ENCODE data around the gene SHISA9.

Gene SHISA9

GRCh38 chr16:13111747-13112146, 210.3 kb downstream of the SHISA9 start:
- H3K4me1 ChIP-seq (ENCODE audit: control insufficient read depth, insufficient read depth, low read length): no peaks in the 10 kb centered on the region
- no peaks in the 10 kb centered on the region for H3K27me3 ChIP-seq (ENCODE audit: control insufficient read depth, insufficient read depth, low read length)
- H3K36me3 ChIP-seq (ENCODE audit: control insufficient read depth, insufficient read depth, low read length): no peaks in the 10 kb centered on the region
- no peak overlapping the region for H3K9ac ChIP-seq (ENCODE audit: low read length)
- no peaks in the 10 kb centered on the region for H3K9me3 ChIP-seq (ENCODE audit: control insufficient read depth, low read length)
- H3K4me3 ChIP-seq (ENCODE audit: low read length): no peak overlapping the region

GRCh38 chr16:13113741-13114140, 212.3 kb downstream of the SHISA9 start:
- Histone ChIP-seq H3K9me3 (ENCODE audit: control insufficient read depth, low read length) (no peaks in the 10 kb centered on the region), H3K27me3 (ENCODE audit: control insufficient read depth, insufficient read depth, low read length) (no peaks in the 10 kb centered on the region), H3K9ac (ENCODE audit: low read length) (no peak overlapping the region), H3K4me3 (ENCODE audit: low read length) (no peak overlapping the region), H3K36me3 (ENCODE audit: control insufficient read depth, insufficient read depth, low read length) (no peaks in the 10 kb centered on the region), H3K4me1 (ENCODE audit: control insufficient read depth, insufficient read depth, low read length) (no peaks in the 10 kb centered on the region)

- H3K9me3 ChIP-seq (ENCODE audit: control insufficient read depth, low read length): no peaks in the 10 kb centered on the region
Observed at GRCh38 chr16:13118091-13118490, 216.7 kb downstream of the SHISA9 start.

GRCh38 chr16:13120091-13120490, 218.7 kb downstream of the SHISA9 start:
- no peaks in the 10 kb centered on the region for H3K27me3 ChIP-seq (ENCODE audit: control insufficient read depth, insufficient read depth, low read length)
- no peaks in the 10 kb centered on the region for H3K4me1 ChIP-seq (ENCODE audit: control insufficient read depth, insufficient read depth, low read length)
- no peak overlapping the region for H3K4me3 ChIP-seq (ENCODE audit: low read length)
- H3K9ac ChIP-seq (ENCODE audit: low read length): no peak overlapping the region
- H3K36me3 ChIP-seq (ENCODE audit: control insufficient read depth, insufficient read depth, low read length): no peaks in the 10 kb centered on the region
- H3K9me3 ChIP-seq (ENCODE audit: control insufficient read depth, low read length): no peaks in the 10 kb centered on the region

More at GRCh38 chr16:13118091-13118490, 216.7 kb downstream of the SHISA9 start:
- Histone ChIP-seq H3K9ac (ENCODE audit: low read length) (no peak overlapping the region), H3K27me3 (ENCODE audit: control insufficient read depth, insufficient read depth, low read length) (no peaks in the 10 kb centered on the region), H3K36me3 (ENCODE audit: control insufficient read depth, insufficient read depth, low read length) (no peaks in the 10 kb centered on the region), H3K4me1 (ENCODE audit: control insufficient read depth, insufficient read depth, low read length) (no peaks in the 10 kb centered on the region), H3K4me3 (ENCODE audit: low read length) (no peak overlapping the region)

GRCh38 chr16:13120557-13120956, 219.2 kb downstream of the SHISA9 start:
- H3K9me3 ChIP-seq (ENCODE audit: control insufficient read depth, low read length): no peaks in the 10 kb centered on the region
- H3K36me3 ChIP-seq (ENCODE audit: control insufficient read depth, insufficient read depth, low read length): no peaks in the 10 kb centered on the region
- no peak overlapping the region for H3K9ac ChIP-seq (ENCODE audit: low read length)
- H3K4me3 ChIP-seq (ENCODE audit: low read length): no peak overlapping the region
- no peaks in the 10 kb centered on the region for H3K4me1 ChIP-seq (ENCODE audit: control insufficient read depth, insufficient read depth, low read length)
- H3K27me3 ChIP-seq (ENCODE audit: control insufficient read depth, insufficient read depth, low read length): no peaks in the 10 kb centered on the region

GRCh38 chr16:13123991-13124390, 222.6 kb downstream of the SHISA9 start:
- Histone ChIP-seq H3K4me1 (ENCODE audit: control insufficient read depth, insufficient read depth, low read length) (no peaks in the 10 kb centered on the region), H3K36me3 (ENCODE audit: control insufficient read depth, insufficient read depth, low read length) (no peaks in the 10 kb centered on the region), H3K4me3 (ENCODE audit: low read length) (no peak overlapping the region), H3K9ac (ENCODE audit: low read length) (no peak overlapping the region), H3K27me3 (ENCODE audit: control insufficient read depth, insufficient read depth, low read length) (no peaks in the 10 kb centered on the region), H3K9me3 (ENCODE audit: control insufficient read depth, low read length) (no peaks in the 10 kb centered on the region)

GRCh38 chr16:13127144-13127543, 225.7 kb downstream of the SHISA9 start:
- no peaks in the 10 kb centered on the region for H3K9me3 ChIP-seq (ENCODE audit: control insufficient read depth, low read length)

GRCh38 chr16:13130586-13130985, 229.2 kb downstream of the SHISA9 start:
- no peaks in the 10 kb centered on the region for H3K36me3 ChIP-seq (ENCODE audit: control insufficient read depth, insufficient read depth, low read length)
- H3K27me3 ChIP-seq (ENCODE audit: control insufficient read depth, insufficient read depth, low read length): no peaks in the 10 kb centered on the region
- no peak overlapping the region for H3K4me3 ChIP-seq (ENCODE audit: low read length)
- H3K9ac ChIP-seq (ENCODE audit: low read length): no peak overlapping the region
- H3K9me3 ChIP-seq (ENCODE audit: control insufficient read depth, low read length): no peaks in the 10 kb centered on the region
- H3K4me1 ChIP-seq (ENCODE audit: control insufficient read depth, insufficient read depth, low read length): no peaks in the 10 kb centered on the region

More at GRCh38 chr16:13127144-13127543, 225.7 kb downstream of the SHISA9 start:
- Histone ChIP-seq H3K4me1 (ENCODE audit: control insufficient read depth, insufficient read depth, low read length) (no peaks in the 10 kb centered on the region), H3K9ac (ENCODE audit: low read length) (no peak overlapping the region), H3K36me3 (ENCODE audit: control insufficient read depth, insufficient read depth, low read length) (no peaks in the 10 kb centered on the region), H3K27me3 (ENCODE audit: control insufficient read depth, insufficient read depth, low read length) (no peaks in the 10 kb centered on the region), H3K4me3 (ENCODE audit: low read length) (no peak overlapping the region)

GRCh38 chr16:13134836-13135235, 233.4 kb downstream of the SHISA9 start:
- Histone ChIP-seq H3K9me3 (ENCODE audit: control insufficient read depth, low read length) (no peaks in the 10 kb centered on the region), H3K27me3 (ENCODE audit: control insufficient read depth, insufficient read depth, low read length) (no peaks in the 10 kb centered on the region), H3K36me3 (ENCODE audit: control insufficient read depth, insufficient read depth, low read length) (no peaks in the 10 kb centered on the region), H3K4me1 (ENCODE audit: control insufficient read depth, insufficient read depth, low read length) (no peaks in the 10 kb centered on the region), H3K9ac (ENCODE audit: low read length) (no peak overlapping the region), H3K4me3 (ENCODE audit: low read length) (no peak overlapping the region)

- H3K36me3 ChIP-seq (ENCODE audit: control insufficient read depth, insufficient read depth, low read length): no peaks in the 10 kb centered on the region
- no peaks in the 10 kb centered on the region for H3K27me3 ChIP-seq (ENCODE audit: control insufficient read depth, insufficient read depth, low read length)
Observed at GRCh38 chr16:13136901-13137300, 235.5 kb downstream of the SHISA9 start.

GRCh38 chr16:13138528-13138927, 237.1 kb downstream of the SHISA9 start:
- no peaks in the 10 kb centered on the region for H3K36me3 ChIP-seq (ENCODE audit: control insufficient read depth, insufficient read depth, low read length)
- no peak overlapping the region for H3K4me3 ChIP-seq (ENCODE audit: low read length)
- H3K9me3 ChIP-seq (ENCODE audit: control insufficient read depth, low read length): no peaks in the 10 kb centered on the region
- no peaks in the 10 kb centered on the region for H3K27me3 ChIP-seq (ENCODE audit: control insufficient read depth, insufficient read depth, low read length)
- no peaks in the 10 kb centered on the region for H3K4me1 ChIP-seq (ENCODE audit: control insufficient read depth, insufficient read depth, low read length)
- H3K9ac ChIP-seq (ENCODE audit: low read length): no peak overlapping the region

More at GRCh38 chr16:13136901-13137300, 235.5 kb downstream of the SHISA9 start:
- no peaks in the 10 kb centered on the region for H3K9me3 ChIP-seq (ENCODE audit: control insufficient read depth, low read length)
- no peak overlapping the region for H3K9ac ChIP-seq (ENCODE audit: low read length)
- H3K4me3 ChIP-seq (ENCODE audit: low read length): no peak overlapping the region
- H3K4me1 ChIP-seq (ENCODE audit: control insufficient read depth, insufficient read depth, low read length): no peaks in the 10 kb centered on the region

GRCh38 chr16:13139661-13140241, 238.4 kb downstream of the SHISA9 start:
- Histone ChIP-seq H3K4me1 (ENCODE audit: control insufficient read depth, insufficient read depth, low read length) (no peaks in the 10 kb centered on the region), H3K36me3 (ENCODE audit: control insufficient read depth, insufficient read depth, low read length) (no peaks in the 10 kb centered on the region), H3K27me3 (ENCODE audit: control insufficient read depth, insufficient read depth, low read length) (no peaks in the 10 kb centered on the region), H3K4me3 (ENCODE audit: low read length) (no peak overlapping the region), H3K9ac (ENCODE audit: low read length) (no peak overlapping the region), H3K9me3 (ENCODE audit: control insufficient read depth, low read length) (no peaks in the 10 kb centered on the region)

- Histone ChIP-seq H3K4me1 (ENCODE audit: control insufficient read depth, insufficient read depth, low read length) (no peaks in the 10 kb centered on the region), H3K4me3 (ENCODE audit: low read length) (no peak overlapping the region), H3K27me3 (ENCODE audit: control insufficient read depth, insufficient read depth, low read length) (no peaks in the 10 kb centered on the region), H3K36me3 (ENCODE audit: control insufficient read depth, insufficient read depth, low read length) (no peaks in the 10 kb centered on the region), H3K9ac (ENCODE audit: low read length) (no peak overlapping the region), H3K9me3 (ENCODE audit: control insufficient read depth, low read length) (no peaks in the 10 kb centered on the region)
Observed at GRCh38 chr16:13143551-13143950, 242.2 kb downstream of the SHISA9 start.

Data from mucosa of stomach (tissue), 1 donor.